K562 (cell line): ENCODE results near the gene MACROD2. TPM values are rescaled to one million over a fixed set of nuclear protein-coding genes. Genes with fewer than 3 reads are reported as not detected.

ENCODE experiments used
- ATAC-seq: fragments of 200-7000 bp; cut with Tn5 transposase; 3 replicates; pipeline ENCODE4 v1.9.1; 2020; ENCODE audit warnings: moderate library complexity
- BruUV-seq: library from RNA; stranded (reverse); fragments of 400-500 nt; replicated peaks from 2 replicates; lab custom pipeline; 2021; lab: Mats Ljungman, UMichigan
- CTCF ChIA-PET: fragments of 300-600 bp; formaldehyde crosslinking; extraction: SDS; loops from one replicate; lab custom pipeline; 2021; ENCODE audit warnings: low intra/inter-chr PET ratio; lab: Yijun Ruan, JAX
- POLR2A ChIA-PET: fragments of 300-600, 350-650 bp; sonication (Branson Sonifier 250); formaldehyde crosslinking; extraction: SDS; loops from one replicate; lab custom pipeline; 2021; ENCODE audit warnings: antibody characterized with exemption, inconsistent platforms; lab: Yijun Ruan, JAX
- DNase-seq, 4 experiments: peaks; one replicate each; pipeline versions ENCODE4 v3.0.0 to v3.0.0-alpha.2; 2011 to 2018; ENCODE audit warnings: low spot score in 3 of 4, mixed read lengths in 3 of 4; ENCODE audit errors: extremely low read depth in 1 of 4
- FAIRE-seq: peaks from 2 replicates; lab custom pipeline; 2011; peaks lifted over from hg19 to GRCh38; lab: Jason Lieb, UNC
- H2AFZ ChIP-seq: 2 replicates; pipeline ENCODE4 v1.6.0; 2011; ENCODE audit warnings: low read depth, low read length, control low read depth, inconsistent platforms
- H3K27ac ChIP-seq: fragments of 200-600 bp; 3 replicates; pipeline ENCODE4 v1.8.0; 2011; ENCODE audit warnings: low read depth, mild to moderate bottlenecking, control low read depth, inconsistent platforms, low read length, moderate library complexity, mixed read lengths; ENCODE audit errors: extremely low read depth
- H3K27me3 ChIP-seq, 2 experiments: fragments of 300-600 bp in 1 of 2; 2 replicates in 1 of 2; 3 replicates in 1 of 2; pipeline versions ENCODE4 v1.6.0 to v1.8.0; 2011; ENCODE audit warnings: inconsistent platforms in 2 of 2, low read length in 2 of 2, mild to moderate bottlenecking in 1 of 2, mixed read lengths in 1 of 2, moderate library complexity in 1 of 2; ENCODE audit not compliant: control insufficient read depth in 2 of 2, insufficient read depth in 2 of 2
- H3K36me3 ChIP-seq: fragments of 300-600 bp; 3 replicates; pipeline ENCODE4 v1.8.0; 2011; ENCODE audit warnings: mild to moderate bottlenecking, low read length, inconsistent platforms; ENCODE audit not compliant: control insufficient read depth, insufficient read depth
- H3K4me1 ChIP-seq, 2 experiments: fragments of 200-600 bp in 1 of 2; replicated peaks in 1 of 2; 2 replicates in 1 of 2; 3 replicates in 1 of 2; pipeline versions ENCODE4 v1.5.1 to v1.8.0; 2011; ENCODE audit warnings: inconsistent platforms in 2 of 2, low read length in 2 of 2, mild to moderate bottlenecking in 1 of 2, mixed read lengths in 1 of 2, moderate library complexity in 1 of 2; ENCODE audit not compliant: control insufficient read depth in 2 of 2, insufficient read depth in 2 of 2
- H3K4me2 ChIP-seq: 2 replicates; pipeline ENCODE4 v1.6.1; 2011; ENCODE audit warnings: low read length, control low read depth, inconsistent platforms, mixed read lengths; ENCODE audit not compliant: insufficient read depth
- H3K4me3 ChIP-seq: fragments of 200-600 bp; sonication (generic), shearing (Covaris generic); 2 replicates; pipeline ENCODE4 v1.5.1; 2016; ENCODE audit warnings: control low read depth, inconsistent platforms
- H3K79me2 ChIP-seq: fragments of 200-600 bp; 3 replicates; pipeline ENCODE4 v1.8.0; 2011; ENCODE audit warnings: low read length, inconsistent platforms; ENCODE audit not compliant: control insufficient read depth, insufficient read depth
- H3K9ac ChIP-seq, 2 experiments: 2 replicates each; pipeline versions ENCODE4 v1.6.0 to v1.6.1; 2011; ENCODE audit warnings: low read depth in 2 of 2, low read length in 2 of 2, control low read depth in 1 of 2, inconsistent platforms in 1 of 2, mild to moderate bottlenecking in 1 of 2, mixed read lengths in 1 of 2; ENCODE audit not compliant: insufficient read depth in 1 of 2
- H3K9me1 ChIP-seq: one replicate; pipeline ENCODE4 v1.6.0; 2011; ENCODE audit warnings: inconsistent platforms, mild to moderate bottlenecking, low read length, moderate library complexity; ENCODE audit not compliant: control insufficient read depth, insufficient read depth
- H3K9me3 ChIP-seq: replicated peaks from 2 replicates; pipeline ENCODE4 v1.5.1; 2011; ENCODE audit warnings: low read depth, low read length, inconsistent platforms; ENCODE audit not compliant: control insufficient read depth, insufficient read depth
- H4K20me1 ChIP-seq: replicated peaks from 2 replicates; pipeline ENCODE4 v1.6.1; 2011; ENCODE audit warnings: low read length, inconsistent platforms, mixed read lengths; ENCODE audit not compliant: control insufficient read depth, insufficient read depth
- ARID2 ChIP-seq: fragments of 450-650 bp; IDR thresholded peaks from 2 replicates; pipeline ENCODE4 v1.6.1; 2017; ENCODE audit warnings: antibody characterized with exemption, mild to moderate bottlenecking
- EHMT2 ChIP-seq: fragments of 450-650 bp; IDR thresholded peaks from 2 replicates; pipeline ENCODE4 v1.6.1; 2018; ENCODE audit warnings: antibody characterized with exemption
- MXI1 ChIP-seq: IDR thresholded peaks from 2 replicates; pipeline ENCODE4 v1.6.1; 2011; ENCODE audit warnings: low read depth, mild to moderate bottlenecking, improper control_type of control experiment, low read length
- NCOR1 ChIP-seq: fragments of 450-650 bp; IDR thresholded peaks from 2 replicates; pipeline ENCODE4 v1.6.1; 2016; ENCODE audit warnings: mild to moderate bottlenecking, moderate library complexity
- NFATC3 ChIP-seq: fragments of 450-650 bp; IDR thresholded peaks from 2 replicates; pipeline ENCODE4 v1.6.1; 2017; ENCODE audit warnings: mild to moderate bottlenecking
- PRPF4 ChIP-seq: fragments of 200-400 bp; formaldehyde crosslinking; IDR thresholded peaks from one replicate; pipeline ENCODE4 v1.6.1; 2017; ENCODE audit warnings: low read length, low read depth, mild to moderate bottlenecking; ENCODE audit not compliant: insufficient read depth, poor library complexity, severe bottlenecking
- RFX1 ChIP-seq: fragments of 450-650 bp; IDR thresholded peaks from 2 replicates; pipeline ENCODE4 v1.6.1; 2016; ENCODE audit warnings: mild to moderate bottlenecking, moderate library complexity
- RHOXF2B ChIP-seq: fragments of 250-450 bp; sonication (Bioruptor Pico); conservative IDR thresholded peaks from 2 replicates; pipeline ENCODE4 v1.5.1; 2021
- SOX6 ChIP-seq: fragments of 450-650 bp; IDR thresholded peaks from 2 replicates; pipeline ENCODE4 v1.6.1; 2014; ENCODE audit warnings: mild to moderate bottlenecking
- TOE1 ChIP-seq, 2 experiments: fragments of 450-650 bp in 1 of 2; sonication (generic) in 1 of 2; formaldehyde crosslinking in 1 of 2; IDR thresholded peaks; 2 replicates each; pipeline versions ENCODE4 v1.7.1 to v1.8.0; 2016 to 2022; ENCODE audit warnings: borderline replicate concordance in 2 of 2, mild to moderate bottlenecking in 2 of 2, antibody characterized with exemption in 1 of 2, inconsistent platforms in 1 of 2, low read depth in 1 of 2, missing genetic modification reagents in 1 of 2, moderate library complexity in 1 of 2
- ZNF263 ChIP-seq: sonication (generic); formaldehyde crosslinking; IDR thresholded peaks from 2 replicates; pipeline ENCODE4 v1.8.0; 2022; ENCODE audit warnings: mild to moderate bottlenecking, missing genetic modification reagents, borderline replicate concordance
- ZNF282 ChIP-seq: sonication (generic); formaldehyde crosslinking; IDR thresholded peaks from 2 replicates; pipeline ENCODE4 v1.8.1; 2023; ENCODE audit warnings: missing genetic modification reagents
- ZNF695 ChIP-seq: fragments of 450-650 bp; formaldehyde crosslinking; IDR thresholded peaks from 2 replicates; pipeline ENCODE4 v1.4.0; 2020; ENCODE audit warnings: mild to moderate bottlenecking, moderate library complexity
- ZNF778 ChIP-seq: fragments of 450-650 bp; formaldehyde crosslinking; IDR thresholded peaks from 2 replicates; pipeline ENCODE4 v1.4.0; 2020; ENCODE audit warnings: mild to moderate bottlenecking, moderate library complexity
- WGBS: fragments of 100-300 bp; shearing (Covaris generic); methylation state at CpG from one replicate; pipeline ENCODE4 v1.1.6; 2016; ENCODE audit warnings: low coverage, mixed read lengths; ENCODE audit not compliant: insufficient coverage; ENCODE audit errors: missing lambda C conversion rate; 5-methylcytosine and 5-hydroxymethylcytosine counted together
- in situ Hi-C: fragments of 300-500 bp; cut with MboI; formaldehyde crosslinking; loops from 4 replicates; pipeline ENCODE4 v1.15.0; 2018; ENCODE audit warnings: inconsistent platforms, mixed read lengths
- intact Hi-C: fragments of 100-400 bp; cut with micrococcal nuclease; formaldehyde crosslinking; loops from 2 replicates; pipeline ENCODE4 v1.14.2; 2022
- polyA plus RNA-seq, 8 experiments: library from polyadenylated mRNA; depleted of rRNA in 4 of 8; stranded (reverse) in 5 of 8; unstranded in 3 of 8; fragments of >200 nt; fragmentation: Nextera tagmentation in 2 of 8; fragmentation: Illumina TruSeq in 1 of 8; extraction: Ambion mirVana in 2 of 8; extraction: Trizol in 1 of 8; gene quantifications; 2 replicates each; pipeline versions ENCODE4 v1.2.1 to v1.2.3, GENCODE V29; 2011 to 2014; ENCODE audit warnings: inconsistent platforms in 1 of 8, missing spikeins in 1 of 8
- total RNA-seq, 7 experiments: library from RNA; depleted of rRNA in 6 of 7; stranded (reverse); fragments of >200 nt in 6 of 7; fragmentation: Illumina TruSeq in 2 of 7; extraction: Trizol in 2 of 7; gene quantifications; 2 replicates each; pipeline versions ENCODE4 v1.2.1 to v1.2.3, GENCODE V29; 2011 to 2021; ENCODE audit warnings: low replicate concordance in 1 of 7
- TF ChIP-seq, protein P1 (sequence below): fragments of 450-650 bp; formaldehyde crosslinking; IDR thresholded peaks from 2 replicates; pipeline ENCODE4 v1.4.0; 2022; ENCODE audit warnings: missing genetic modification characterization
- TF ChIP-seq, protein P2 (sequence below): fragments of 450-650 bp; formaldehyde crosslinking; IDR thresholded peaks from 2 replicates; pipeline ENCODE4 v1.4.0; 2020; ENCODE audit warnings: mild to moderate bottlenecking, moderate library complexity
- TF ChIP-seq, protein P3 (sequence below): sonication (generic); formaldehyde crosslinking; IDR thresholded peaks from 2 replicates; pipeline ENCODE4 v1.8.0; 2022; ENCODE audit warnings: mild to moderate bottlenecking, missing genetic modification reagents, borderline replicate concordance

The MACROD2 gene
- total and polyA plus RNA-seq, 9 of the 15 experiments (the other 6 are each of a cell fraction or from before 2014, with no cell fraction given), result not detected

DNA sequence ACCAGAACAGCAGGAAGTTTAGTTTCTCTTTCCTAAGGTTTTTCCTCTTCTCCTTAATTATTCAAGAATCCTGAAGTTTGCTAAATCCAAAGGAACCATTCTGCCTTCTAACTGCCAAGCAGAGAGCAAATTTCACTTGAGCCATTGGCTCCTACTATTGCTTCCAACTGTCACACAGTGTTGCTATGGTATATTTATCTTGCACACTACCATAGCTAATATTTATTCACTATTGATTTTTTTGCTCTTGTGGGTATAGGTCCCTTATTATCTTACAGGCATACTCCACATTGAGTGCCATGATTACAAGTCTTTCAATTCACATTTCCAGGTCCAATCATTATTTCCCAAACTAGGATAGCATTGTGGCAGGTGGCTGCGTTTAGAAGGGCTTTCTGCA lies 608.8 kb downstream of the MACROD2 start (continued):
- TF ChIP-seq, protein P1, sequence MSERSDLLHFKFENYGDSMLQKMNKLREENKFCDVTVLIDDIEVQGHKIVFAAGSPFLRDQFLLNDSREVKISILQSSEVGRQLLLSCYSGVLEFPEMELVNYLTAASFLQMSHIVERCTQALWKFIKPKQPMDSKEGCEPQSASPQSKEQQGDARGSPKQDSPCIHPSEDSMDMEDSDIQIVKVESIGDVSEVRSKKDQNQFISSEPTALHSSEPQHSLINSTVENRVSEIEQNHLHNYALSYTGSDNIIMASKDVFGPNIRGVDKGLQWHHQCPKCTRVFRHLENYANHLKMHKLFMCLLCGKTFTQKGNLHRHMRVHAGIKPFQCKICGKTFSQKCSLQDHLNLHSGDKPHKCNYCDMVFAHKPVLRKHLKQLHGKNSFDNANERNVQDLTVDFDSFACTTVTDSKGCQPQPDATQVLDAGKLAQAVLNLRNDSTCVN (CRISPR knock-in tag), result no peak
- TF ChIP-seq ZNF778 (CRISPR knock-in tag), result no peak
- TF ChIP-seq, all 486 proteins: peak for 0

DNA sequence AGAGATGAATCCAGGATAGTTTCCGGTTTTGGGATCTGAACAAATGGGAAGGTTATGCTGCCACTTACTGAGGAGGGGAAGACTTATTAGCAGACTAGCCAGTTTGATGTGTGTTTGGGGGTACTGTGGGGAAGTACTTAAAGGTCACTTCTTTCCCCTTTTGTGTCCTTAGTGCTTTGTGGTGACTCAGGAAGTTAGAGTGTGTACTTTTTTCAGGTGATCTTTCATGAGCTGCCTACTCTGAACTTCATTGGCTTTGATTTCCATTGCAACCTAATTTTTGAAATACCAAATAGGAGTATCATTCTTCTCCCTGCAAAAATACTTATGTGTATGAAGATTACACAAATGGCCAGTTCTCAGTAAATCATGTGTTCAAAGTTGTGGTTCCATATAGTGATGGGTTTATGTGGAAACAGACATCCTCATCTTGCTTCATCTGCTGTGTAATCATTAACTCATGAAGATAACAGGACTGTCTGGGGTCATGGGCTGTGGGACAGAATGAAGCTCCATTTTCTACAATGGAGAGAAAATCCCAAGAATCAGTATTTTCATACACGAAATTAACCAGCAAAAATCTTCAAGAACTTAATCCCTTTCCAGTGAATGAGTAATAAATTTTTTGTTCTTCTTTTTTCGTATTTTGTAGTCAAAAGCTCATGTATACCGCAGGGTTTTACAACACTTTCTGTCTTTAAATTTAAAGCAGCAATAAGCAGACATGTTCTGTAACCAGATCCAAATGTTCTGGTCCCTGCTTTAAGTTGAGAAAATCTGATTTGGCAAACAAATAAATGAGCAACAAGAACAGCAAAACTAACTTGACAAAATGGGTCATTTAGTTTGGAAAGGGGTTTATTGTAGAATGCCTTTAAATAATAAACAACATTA lies 614.3 kb downstream of the MACROD2 start:
- no peak overlapping the region for H3K4me2 ChIP-seq
- intact Hi-C loops (no loop called here), in situ Hi-C loops (no loop called here)
- H3K4me1 ChIP-seq, result no peaks in the 10 kb centered on the region
- H3K9me3 ChIP-seq, result no peaks in the 10 kb centered on the region
- ChIA-PET CTCF (no interaction called here), POLR2A (no interaction called here)
- H3K27ac ChIP-seq, result no peak overlapping the region
- no TSS peak for BruUV-seq
- FAIRE-seq (no peak), DNase-seq (no peak), ATAC-seq (no peak)
- H3K4me3 ChIP-seq, result no peak overlapping the region
- H3K27me3 ChIP-seq, result no peaks in the 10 kb centered on the region
- no peaks in the 10 kb centered on the region for H3K9me1 ChIP-seq
- no peaks in the 10 kb centered on the region for H3K79me2 ChIP-seq
- H3K9ac ChIP-seq, result no peak overlapping the region
- WGBS, result 0% methylated on average over 4 of the region's 4 CpGs
- no peak overlapping the region for H2AFZ ChIP-seq
- H3K36me3 ChIP-seq, result no peaks in the 10 kb centered on the region
- H4K20me1 ChIP-seq, result no peaks in the 10 kb centered on the region
- TF ChIP-seq EHMT2 (no peak), NFATC3 (no peak), ZNF263 (CRISPR knock-in tag) (no peak), RHOXF2B (CRISPR knock-in tag) (no peak), ARID2 (no peak), ZNF282 (no peak), RFX1 (no peak), MXI1 (no peak), SOX6 (no peak), NCOR1 (no peak), ZNF695 (CRISPR knock-in tag) (no peak), PRPF4 (no peak), TOE1 (IDR thresholded peaks at IDR 0.05; ENCODE audit: borderline replicate concordance) (no peak), TOE1 (CRISPR knock-in tag; IDR thresholded peaks at IDR 0.05; ENCODE audit: borderline replicate concordance, low read depth) (no peak)
- TF ChIP-seq, protein P2, sequence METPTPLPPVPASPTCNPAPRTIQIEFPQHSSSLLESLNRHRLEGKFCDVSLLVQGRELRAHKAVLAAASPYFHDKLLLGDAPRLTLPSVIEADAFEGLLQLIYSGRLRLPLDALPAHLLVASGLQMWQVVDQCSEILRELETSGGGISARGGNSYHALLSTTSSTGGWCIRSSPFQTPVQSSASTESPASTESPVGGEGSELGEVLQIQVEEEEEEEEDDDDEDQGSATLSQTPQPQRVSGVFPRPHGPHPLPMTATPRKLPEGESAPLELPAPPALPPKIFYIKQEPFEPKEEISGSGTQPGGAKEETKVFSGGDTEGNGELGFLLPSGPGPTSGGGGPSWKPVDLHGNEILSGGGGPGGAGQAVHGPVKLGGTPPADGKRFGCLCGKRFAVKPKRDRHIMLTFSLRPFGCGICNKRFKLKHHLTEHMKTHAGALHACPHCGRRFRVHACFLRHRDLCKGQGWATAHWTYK (CRISPR knock-in tag), result no peak
- TF ChIP-seq, protein P3, sequence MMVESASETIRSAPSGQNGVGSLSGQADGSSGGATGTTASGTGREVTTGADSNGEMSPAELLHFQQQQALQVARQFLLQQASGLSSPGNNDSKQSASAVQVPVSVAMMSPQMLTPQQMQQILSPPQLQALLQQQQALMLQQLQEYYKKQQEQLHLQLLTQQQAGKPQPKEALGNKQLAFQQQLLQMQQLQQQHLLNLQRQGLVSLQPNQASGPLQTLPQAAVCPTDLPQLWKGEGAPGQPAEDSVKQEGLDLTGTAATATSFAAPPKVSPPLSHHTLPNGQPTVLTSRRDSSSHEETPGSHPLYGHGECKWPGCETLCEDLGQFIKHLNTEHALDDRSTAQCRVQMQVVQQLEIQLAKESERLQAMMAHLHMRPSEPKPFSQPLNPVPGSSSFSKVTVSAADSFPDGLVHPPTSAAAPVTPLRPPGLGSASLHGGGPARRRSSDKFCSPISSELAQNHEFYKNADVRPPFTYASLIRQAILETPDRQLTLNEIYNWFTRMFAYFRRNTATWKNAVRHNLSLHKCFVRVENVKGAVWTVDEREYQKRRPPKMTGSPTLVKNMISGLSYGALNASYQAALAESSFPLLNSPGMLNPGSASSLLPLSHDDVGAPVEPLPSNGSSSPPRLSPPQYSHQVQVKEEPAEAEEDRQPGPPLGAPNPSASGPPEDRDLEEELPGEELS (CRISPR knock-in tag), result no peak
